Testis (tissue), 2 donors: ENCODE measurements around the gene LIN9.

Source experiments
- CTCF ChIP-seq, 3 experiments: fragments of 450-650 bp in 2 of 3; fragments of 200-600 bp in 1 of 3; sonication (generic) in 1 of 3; IDR thresholded peaks; one replicate each; pipeline ENCODE4 v1.5.1; 2016 to 2019; ENCODE audit warnings: antibody characterized with exemption in 3 of 3, mild to moderate bottlenecking in 2 of 3, moderate library complexity in 1 of 3
- POLR2A ChIP-seq: fragments of 450-650 bp; IDR thresholded peaks from one replicate; pipeline ENCODE4 v1.6.1; 2017; ENCODE audit warnings: antibody characterized with exemption, mild to moderate bottlenecking, moderate library complexity

- TF ChIP-seq CTCF (IDR thresholded peaks at IDR 0.05) (no peak), POLR2A (no peak)
Observed at GRCh38 chr1:226350519-226350865, 41.5 kb upstream of the LIN9 start.
